ENCODE measurements around the gene STX1A. TPM values are rescaled to one million over a fixed set of nuclear protein-coding genes. Genes with fewer than 3 reads are reported as not detected.

The STX1A gene
- total and polyA plus RNA-seq, 2 donors from 2014 or later, result 2.2 to 7.4 TPM

DNA sequence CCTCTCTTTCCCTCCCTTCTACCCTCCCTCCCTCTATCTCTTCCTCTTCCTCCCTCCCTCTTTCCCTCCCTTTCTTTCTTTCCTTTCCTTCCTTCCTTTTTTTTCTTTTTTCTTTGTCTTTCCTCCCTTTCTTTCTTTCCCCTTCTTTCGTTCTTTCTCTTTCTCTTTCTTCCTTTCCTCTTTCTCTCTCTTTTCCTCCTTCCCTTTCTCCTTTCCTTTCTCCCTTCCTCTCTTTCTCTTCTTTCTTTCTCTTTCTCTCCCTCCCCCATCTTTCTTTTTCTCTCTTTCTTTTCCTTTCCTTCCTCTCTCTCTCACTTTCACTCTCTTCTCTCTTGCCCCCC is 43.2 kb upstream of the STX1A start:
- DNase-seq (no peak), FAIRE-seq (no peak)
- TF ChIP-seq, protein P1, sequence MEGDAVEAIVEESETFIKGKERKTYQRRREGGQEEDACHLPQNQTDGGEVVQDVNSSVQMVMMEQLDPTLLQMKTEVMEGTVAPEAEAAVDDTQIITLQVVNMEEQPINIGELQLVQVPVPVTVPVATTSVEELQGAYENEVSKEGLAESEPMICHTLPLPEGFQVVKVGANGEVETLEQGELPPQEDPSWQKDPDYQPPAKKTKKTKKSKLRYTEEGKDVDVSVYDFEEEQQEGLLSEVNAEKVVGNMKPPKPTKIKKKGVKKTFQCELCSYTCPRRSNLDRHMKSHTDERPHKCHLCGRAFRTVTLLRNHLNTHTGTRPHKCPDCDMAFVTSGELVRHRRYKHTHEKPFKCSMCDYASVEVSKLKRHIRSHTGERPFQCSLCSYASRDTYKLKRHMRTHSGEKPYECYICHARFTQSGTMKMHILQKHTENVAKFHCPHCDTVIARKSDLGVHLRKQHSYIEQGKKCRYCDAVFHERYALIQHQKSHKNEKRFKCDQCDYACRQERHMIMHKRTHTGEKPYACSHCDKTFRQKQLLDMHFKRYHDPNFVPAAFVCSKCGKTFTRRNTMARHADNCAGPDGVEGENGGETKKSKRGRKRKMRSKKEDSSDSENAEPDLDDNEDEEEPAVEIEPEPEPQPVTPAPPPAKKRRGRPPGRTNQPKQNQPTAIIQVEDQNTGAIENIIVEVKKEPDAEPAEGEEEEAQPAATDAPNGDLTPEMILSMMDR (IDR thresholded peaks at IDR 0.05; ENCODE audit: borderline replicate concordance, extremely low read depth, insufficient read depth), result no peak
- intact Hi-C loops (cut with DNase I), result no loop called here
- Histone ChIP-seq H3K9ac (ENCODE audit: low read length in 3 of 3) (no peak overlapping the region), H3K27me3 (ENCODE audit: control insufficient read depth, insufficient read depth, low read length) (no peaks in the 10 kb centered on the region), H3K4me3 (ENCODE audit: low read length in 3 of 3) (no peak overlapping the region), H3K4me1 (ENCODE audit: control insufficient read depth in 2 of 3, insufficient read depth in 2 of 3, low read depth in 1 of 3, low read length in 3 of 3) (no peaks in the 10 kb centered on the region), H3K27ac (ENCODE audit: low read depth in 2 of 2, low read length in 2 of 2) (no peak overlapping the region), H3K9me3 (ENCODE audit: control insufficient read depth in 2 of 3, insufficient read depth in 1 of 3, low read length in 3 of 3) (no peaks in the 10 kb centered on the region), H3K36me3 (ENCODE audit: control insufficient read depth in 2 of 3, insufficient read depth in 3 of 3, low read length in 3 of 3) (no peaks in the 10 kb centered on the region)

- intact Hi-C loops (cut with DNase I), result no loop called here
- H3K9me3 ChIP-seq (ENCODE audit: control insufficient read depth in 2 of 3, insufficient read depth in 1 of 3, low read length in 3 of 3), result no peaks in the 10 kb centered on the region
- DNase-seq (peak in 4 of 5 donors; percentile 33 to 63 (median 50)), FAIRE-seq (no peak)
- no peak overlapping the region for H3K27ac ChIP-seq (ENCODE audit: low read depth in 2 of 2, low read length in 2 of 2)
- no peaks in the 10 kb centered on the region for H3K36me3 ChIP-seq (ENCODE audit: control insufficient read depth in 2 of 3, insufficient read depth in 3 of 3, low read length in 3 of 3)
- no peak overlapping the region for H3K4me3 ChIP-seq (ENCODE audit: low read length in 3 of 3)
- no peaks in the 10 kb centered on the region for H3K27me3 ChIP-seq (ENCODE audit: control insufficient read depth, insufficient read depth, low read length)
- H3K9ac ChIP-seq (ENCODE audit: low read length in 3 of 3), result no peak overlapping the region
- H3K4me1 ChIP-seq (ENCODE audit: control insufficient read depth in 2 of 3, insufficient read depth in 2 of 3, low read depth in 1 of 3, low read length in 3 of 3), result no peaks in the 10 kb centered on the region
- TF ChIP-seq, protein P1 (IDR thresholded peaks at IDR 0.05; ENCODE audit: borderline replicate concordance, extremely low read depth, insufficient read depth), result no peak
These were observed 42.6 kb upstream of the STX1A start for GRCh38 chr7:73761854-73762658.

DNA sequence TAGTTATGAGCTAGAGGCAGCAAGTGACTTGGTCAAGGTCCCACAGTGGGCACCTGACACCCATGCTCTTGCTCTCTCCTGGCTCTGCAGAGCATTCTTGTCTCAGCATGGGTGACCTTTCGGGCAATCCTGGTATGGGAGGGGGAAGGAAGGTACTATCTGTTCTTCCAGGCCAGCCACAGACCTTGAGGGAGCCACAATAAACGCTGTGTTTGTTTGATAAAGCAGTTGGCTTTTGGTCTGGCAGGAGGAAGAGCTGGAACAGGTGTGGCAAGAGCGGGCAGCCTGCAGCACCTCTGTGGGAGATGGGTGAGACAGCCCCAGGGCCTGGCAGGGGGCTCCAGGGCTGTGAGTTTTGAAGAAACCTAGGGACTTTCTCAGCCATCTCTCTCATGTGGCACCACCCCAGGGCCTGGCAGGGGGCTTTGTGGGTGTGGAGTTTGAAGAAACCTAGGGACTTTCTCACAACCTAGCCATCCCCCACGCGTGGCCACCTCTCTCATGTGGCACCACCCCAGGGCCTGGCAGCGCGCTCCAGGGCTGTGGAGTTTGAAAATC is 39.2 kb upstream of the STX1A start:
- no peaks in the 10 kb centered on the region for H3K4me1 ChIP-seq (ENCODE audit: control insufficient read depth in 2 of 3, insufficient read depth in 2 of 3, low read depth in 1 of 3, low read length in 3 of 3)
- no peak overlapping the region for H3K27ac ChIP-seq (ENCODE audit: low read depth in 2 of 2, low read length in 2 of 2)
- no peak for FAIRE-seq
- no peak overlapping the region for H3K4me3 ChIP-seq (ENCODE audit: low read length in 3 of 3)
- H3K9me3 ChIP-seq (ENCODE audit: control insufficient read depth in 2 of 3, insufficient read depth in 1 of 3, low read length in 3 of 3), result no peaks in the 10 kb centered on the region
- no peak overlapping the region for H3K9ac ChIP-seq (ENCODE audit: low read length in 3 of 3)
- TF ChIP-seq, protein P1 (IDR thresholded peaks at IDR 0.05; ENCODE audit: borderline replicate concordance, extremely low read depth, insufficient read depth), result no peak
- H3K27me3 ChIP-seq (ENCODE audit: control insufficient read depth, insufficient read depth, low read length), result no peaks in the 10 kb centered on the region
- no peaks in the 10 kb centered on the region for H3K36me3 ChIP-seq (ENCODE audit: control insufficient read depth in 2 of 3, insufficient read depth in 3 of 3, low read length in 3 of 3)
- intact Hi-C loops (cut with DNase I), result no loop called here
- peak in 1 of 5 donors; percentile 53 for DNase-seq

All from kidney (tissue), 14 donors.